ENCODE measurements around the gene RAI1. TPM values are rescaled to one million over a fixed set of nuclear protein-coding genes. Genes with fewer than 3 reads are reported as not detected.
A peak's percentile ranks its signal among the peaks of the same experiment; 100 is the strongest.

The RAI1 gene
- total RNA-seq, 1 donor from 2014 or later: 39.1 TPM

DNA sequence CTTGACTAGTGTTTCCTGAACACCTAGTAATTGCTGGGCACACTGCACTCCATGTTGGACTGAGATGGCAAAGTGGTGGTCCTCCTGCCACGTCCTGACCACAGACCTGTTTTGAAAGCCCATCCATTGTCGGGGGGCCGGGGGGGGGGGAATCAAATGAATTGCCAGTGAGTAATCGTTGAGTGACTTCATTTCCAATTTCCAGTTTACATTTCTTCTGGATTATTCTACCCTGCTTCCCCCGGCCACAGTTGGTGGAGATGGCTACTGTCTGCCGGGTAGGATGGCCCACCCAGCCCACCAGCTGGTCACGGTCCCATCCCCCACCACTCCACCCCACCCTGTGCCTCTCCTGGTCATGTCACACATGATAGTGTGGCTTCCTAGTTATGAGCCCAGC, 18.2 kb downstream of the RAI1 start:
- Histone ChIP-seq H3K9me3 (ENCODE audit: insufficient read depth, low read depth, low read length) (no peaks in the 10 kb centered on the region), H3K27ac (ENCODE audit: low read depth, low read length) (peak overlapping the region; percentile 34), H3K4me2 (ENCODE audit: low read length) (peak overlapping the region; percentile 63), H3K4me1 (ENCODE audit: insufficient read depth, low read length) (peaks cover 39% of the 10 kb centered on the region), H2AFZ (ENCODE audit: low read depth, low read length) (no peak overlapping the region), H4K20me1 (ENCODE audit: insufficient read depth, low read length) (peaks cover 94% of the 10 kb centered on the region), H3K4me3 (ENCODE audit: insufficient read depth, low read depth, low read length) (no peak overlapping the region), H3K79me2 (ENCODE audit: insufficient read depth, low read length) (peaks cover 98% of the 10 kb centered on the region), H3K9ac (ENCODE audit: low read length) (peak overlapping the region; percentile 54), H3K27me3 (ENCODE audit: insufficient read depth, low read length) (no peaks in the 10 kb centered on the region), H3K36me3 (ENCODE audit: insufficient read depth, low read length) (no peaks in the 10 kb centered on the region)
- Mint-ChIP-seq H3K27me3 (ENCODE audit: low read depth, unreplicated experiment) (no peaks in the 10 kb centered on the region), H3K36me3 (ENCODE audit: low read depth, unreplicated experiment) (peaks cover 13% of the 10 kb centered on the region), H3K27ac (ENCODE audit: unreplicated experiment) (peak overlapping the region; percentile 77), H3K9me3 (ENCODE audit: unreplicated experiment) (no peaks in the 10 kb centered on the region), H3K4me1 (ENCODE audit: low read depth, unreplicated experiment) (peaks cover 62% of the 10 kb centered on the region), H3K4me3 (ENCODE audit: unreplicated experiment) (peak overlapping the region; percentile 60)
- TF ChIP-seq EZH2 (IDR thresholded peaks at IDR 0.05; ENCODE audit: insufficient read depth, low read length): no peak
- TF ChIP-seq, protein P1, sequence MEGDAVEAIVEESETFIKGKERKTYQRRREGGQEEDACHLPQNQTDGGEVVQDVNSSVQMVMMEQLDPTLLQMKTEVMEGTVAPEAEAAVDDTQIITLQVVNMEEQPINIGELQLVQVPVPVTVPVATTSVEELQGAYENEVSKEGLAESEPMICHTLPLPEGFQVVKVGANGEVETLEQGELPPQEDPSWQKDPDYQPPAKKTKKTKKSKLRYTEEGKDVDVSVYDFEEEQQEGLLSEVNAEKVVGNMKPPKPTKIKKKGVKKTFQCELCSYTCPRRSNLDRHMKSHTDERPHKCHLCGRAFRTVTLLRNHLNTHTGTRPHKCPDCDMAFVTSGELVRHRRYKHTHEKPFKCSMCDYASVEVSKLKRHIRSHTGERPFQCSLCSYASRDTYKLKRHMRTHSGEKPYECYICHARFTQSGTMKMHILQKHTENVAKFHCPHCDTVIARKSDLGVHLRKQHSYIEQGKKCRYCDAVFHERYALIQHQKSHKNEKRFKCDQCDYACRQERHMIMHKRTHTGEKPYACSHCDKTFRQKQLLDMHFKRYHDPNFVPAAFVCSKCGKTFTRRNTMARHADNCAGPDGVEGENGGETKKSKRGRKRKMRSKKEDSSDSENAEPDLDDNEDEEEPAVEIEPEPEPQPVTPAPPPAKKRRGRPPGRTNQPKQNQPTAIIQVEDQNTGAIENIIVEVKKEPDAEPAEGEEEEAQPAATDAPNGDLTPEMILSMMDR (IDR thresholded peaks at IDR 0.05; ENCODE audit: insufficient read depth, low read depth, low read length): no peak
- no peak for DNase-seq (ENCODE audit: low read depth)
- FAIRE-seq: no peak

DNA sequence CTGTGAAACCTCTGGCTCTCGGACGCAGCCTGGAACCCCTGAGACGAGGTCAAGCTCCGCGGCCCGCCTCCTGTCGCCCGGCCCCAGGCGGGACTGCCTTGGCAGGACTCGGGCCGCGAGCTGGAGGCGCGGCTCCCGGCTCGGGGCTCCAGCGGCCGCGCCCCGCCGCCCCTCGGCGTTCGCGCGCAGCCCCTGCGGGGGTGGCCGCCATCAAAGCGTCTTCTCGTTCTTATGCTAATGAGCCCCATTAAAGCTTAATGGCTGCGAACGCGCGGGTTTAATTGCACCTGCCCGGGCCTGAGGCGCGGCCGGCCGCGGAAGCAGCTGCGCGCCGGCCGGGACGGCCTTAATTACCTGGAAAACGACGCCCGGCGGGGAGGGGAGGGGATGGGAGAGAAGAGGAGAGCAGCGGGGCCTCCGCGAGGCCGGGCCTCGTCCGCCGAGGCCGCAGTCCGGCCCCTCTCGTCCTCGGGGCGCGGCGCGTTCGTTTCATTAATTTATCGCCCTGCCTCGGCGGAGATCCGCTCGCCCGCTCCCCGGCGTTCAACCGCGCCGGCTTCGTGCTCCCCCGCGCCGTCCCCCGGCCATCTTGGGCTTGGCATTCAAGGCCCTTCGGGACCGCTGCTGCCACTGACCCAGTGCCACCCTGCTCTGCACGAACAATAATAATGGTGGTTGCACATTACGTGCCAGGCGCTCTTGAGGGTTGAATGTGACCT, 19.2 kb downstream of the RAI1 start:
- DNase-seq (ENCODE audit: low read depth) (no peak), FAIRE-seq (no peak)
- Mint-ChIP-seq H3K27me3 (ENCODE audit: low read depth, unreplicated experiment) (no peaks in the 10 kb centered on the region), H3K27ac (ENCODE audit: unreplicated experiment) (no peak overlapping the region), H3K36me3 (ENCODE audit: low read depth, unreplicated experiment) (peaks cover 18% of the 10 kb centered on the region), H3K9me3 (ENCODE audit: unreplicated experiment) (no peaks in the 10 kb centered on the region), H3K4me3 (ENCODE audit: unreplicated experiment) (peak overlapping the region; percentile 60), H3K4me1 (ENCODE audit: low read depth, unreplicated experiment) (peaks cover 63% of the 10 kb centered on the region)
- Histone ChIP-seq H3K4me2 (ENCODE audit: low read length) (peak overlapping the region; percentile 63), H4K20me1 (ENCODE audit: insufficient read depth, low read length) (peaks cover 96% of the 10 kb centered on the region), H3K79me2 (ENCODE audit: insufficient read depth, low read length) (peaks cover 100% of the 10 kb centered on the region), H3K27ac (ENCODE audit: low read depth, low read length) (peak overlapping the region; percentile 10), H2AFZ (ENCODE audit: low read depth, low read length) (no peak overlapping the region), H3K4me1 (ENCODE audit: insufficient read depth, low read length) (peaks cover 34% of the 10 kb centered on the region), H3K36me3 (ENCODE audit: insufficient read depth, low read length) (no peaks in the 10 kb centered on the region), H3K9ac (ENCODE audit: low read length) (peak overlapping the region; percentile 54), H3K4me3 (ENCODE audit: insufficient read depth, low read depth, low read length) (no peak overlapping the region), H3K9me3 (ENCODE audit: insufficient read depth, low read depth, low read length) (no peaks in the 10 kb centered on the region), H3K27me3 (ENCODE audit: insufficient read depth, low read length) (no peaks in the 10 kb centered on the region)
- no peak for TF ChIP-seq EZH2 (IDR thresholded peaks at IDR 0.05; ENCODE audit: insufficient read depth, low read length)
- TF ChIP-seq, protein P1 (IDR thresholded peaks at IDR 0.05; ENCODE audit: insufficient read depth, low read depth, low read length): no peak

DNA sequence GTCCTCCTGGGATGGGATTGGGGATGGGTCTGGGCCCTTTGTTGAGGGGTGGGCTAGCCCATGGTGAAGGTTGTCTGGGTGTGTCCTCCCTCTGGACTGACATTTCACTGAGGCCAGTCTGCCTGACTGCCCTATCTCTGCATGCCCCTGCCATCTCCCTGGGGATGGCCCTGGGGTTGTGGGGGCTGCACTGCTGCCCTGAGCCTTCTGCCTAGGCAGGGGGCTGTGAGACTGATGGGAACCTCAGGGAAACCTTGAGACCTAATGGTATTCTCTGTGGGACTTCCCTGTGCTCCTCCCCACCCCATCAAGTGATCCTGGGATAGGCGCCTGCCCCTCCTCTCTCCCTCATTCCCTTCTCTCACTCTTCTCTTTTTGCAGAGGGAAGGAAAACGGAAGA, 19.9 kb downstream of the RAI1 start:
- Mint-ChIP-seq H3K27ac (ENCODE audit: unreplicated experiment) (peak overlapping the region; percentile 62), H3K4me3 (ENCODE audit: unreplicated experiment) (peak overlapping the region; percentile 60), H3K4me1 (ENCODE audit: low read depth, unreplicated experiment) (peaks cover 60% of the 10 kb centered on the region), H3K9me3 (ENCODE audit: unreplicated experiment) (no peaks in the 10 kb centered on the region), H3K36me3 (ENCODE audit: low read depth, unreplicated experiment) (peaks cover 19% of the 10 kb centered on the region), H3K27me3 (ENCODE audit: low read depth, unreplicated experiment) (no peaks in the 10 kb centered on the region)
- H4K20me1 ChIP-seq (ENCODE audit: insufficient read depth, low read length): peaks cover 94% of the 10 kb centered on the region
- no peak overlapping the region for H3K4me2 ChIP-seq (ENCODE audit: low read length)
- no peaks in the 10 kb centered on the region for H3K36me3 ChIP-seq (ENCODE audit: insufficient read depth, low read length)
- DNase-seq (ENCODE audit: low read depth) (no peak), FAIRE-seq (no peak)
- H2AFZ ChIP-seq (ENCODE audit: low read depth, low read length): no peak overlapping the region
- TF ChIP-seq EZH2 (IDR thresholded peaks at IDR 0.05; ENCODE audit: insufficient read depth, low read length): no peak
- TF ChIP-seq, protein P1 (IDR thresholded peaks at IDR 0.05; ENCODE audit: insufficient read depth, low read depth, low read length): no peak
- no peak overlapping the region for H3K27ac ChIP-seq (ENCODE audit: low read depth, low read length)
- H3K4me1 ChIP-seq (ENCODE audit: insufficient read depth, low read length): peaks cover 29% of the 10 kb centered on the region
- H3K9ac ChIP-seq (ENCODE audit: low read length): no peak overlapping the region
- no peak overlapping the region for H3K4me3 ChIP-seq (ENCODE audit: insufficient read depth, low read depth, low read length)
- H3K27me3 ChIP-seq (ENCODE audit: insufficient read depth, low read length): no peaks in the 10 kb centered on the region
- H3K79me2 ChIP-seq (ENCODE audit: insufficient read depth, low read length): peaks cover 96% of the 10 kb centered on the region
- no peaks in the 10 kb centered on the region for H3K9me3 ChIP-seq (ENCODE audit: insufficient read depth, low read depth, low read length)
